Measurements from ENCODE around the gene TCEA3. TPM values are rescaled to one million over a fixed set of nuclear protein-coding genes. Genes with fewer than 3 reads are reported as not detected.

Gene TCEA3
- total and polyA plus RNA-seq, 4 experiments from 2014 or later = 22.7 to 30.8 (median 28.3) TPM

- H3K27me3 ChIP-seq (ENCODE audit: insufficient read depth, low read length) = no peaks in the 10 kb centered on the region
- DNase-seq = no peak
- H3K27me3 Mint-ChIP-seq = peaks cover 5 to 6% of the 10 kb centered on the region in 2 donors
- H3K36me3 Mint-ChIP-seq = no peaks in the 10 kb centered on the region
- ChIA-PET CTCF (ENCODE audit: partially characterized antibody) (interaction anchor here (1.2 to 2.1 kb wide), 3 partner anchors 30 to 282 kb away, joined by 3 to 7 read pairs (median 3); no protein-coding TSS in a partner anchor), POLR2A (ENCODE audit: partially characterized antibody) (no interaction called here)
- H3K9me3 Mint-ChIP-seq = no peaks in the 10 kb centered on the region
- H3K4me3 ChIP-seq (ENCODE audit: low read length in 2 of 2) = no peak overlapping the region
- H3K36me3 ChIP-seq (ENCODE audit: insufficient read depth, low read length) = no peaks in the 10 kb centered on the region
- H3K4me3 Mint-ChIP-seq = no peak overlapping the region
- no peaks in the 10 kb centered on the region for H3K4me1 Mint-ChIP-seq
- H3K9me3 ChIP-seq (ENCODE audit: control insufficient read depth in 1 of 2, low read length in 2 of 2) = no peaks in the 10 kb centered on the region
- intact Hi-C loops (cut with micrococcal nuclease) = no loop called here
- no peaks in the 10 kb centered on the region for H3K4me1 ChIP-seq (ENCODE audit: insufficient read depth, low read length)
- H3K27ac ChIP-seq (ENCODE audit: low read depth, low read length) = no peak overlapping the region
- no peak overlapping the region for H3K27ac Mint-ChIP-seq
Measured at GRCh38 chr1:23466423-23466989, 42.0 kb upstream of the TCEA3 start.

- H3K4me1 Mint-ChIP-seq = peaks cover 0 to 5% (median 1%) of the 10 kb centered on the region in 4 donors
- Histone ChIP-seq H3K4me3 (ENCODE audit: low read length in 2 of 2) (no peak overlapping the region), H3K27me3 (ENCODE audit: insufficient read depth, low read length) (no peaks in the 10 kb centered on the region), H3K27ac (ENCODE audit: low read depth, low read length) (no peak overlapping the region), H3K4me1 (ENCODE audit: insufficient read depth, low read length) (no peaks in the 10 kb centered on the region), H3K36me3 (ENCODE audit: insufficient read depth, low read length) (no peaks in the 10 kb centered on the region), H3K9me3 (ENCODE audit: control insufficient read depth in 1 of 2, low read length in 2 of 2) (no peaks in the 10 kb centered on the region)
- H3K36me3 Mint-ChIP-seq = no peaks in the 10 kb centered on the region
- no peak overlapping the region for H3K4me3 Mint-ChIP-seq
- intact Hi-C loops (cut with micrococcal nuclease) = no loop called here
- H3K27ac Mint-ChIP-seq = no peak overlapping the region
- H3K9me3 Mint-ChIP-seq = no peaks in the 10 kb centered on the region
- DNase-seq = no peak
- CTCF ChIA-PET (ENCODE audit: partially characterized antibody) = no interaction called here
- peaks cover 7 to 20% of the 10 kb centered on the region in 2 donors for H3K27me3 Mint-ChIP-seq
- POLR2A ChIA-PET (ENCODE audit: partially characterized antibody) = no interaction called here
Measured at GRCh38 chr1:23463286-23463685, 38.7 kb upstream of the TCEA3 start.

- intact Hi-C loops (cut with micrococcal nuclease) = no loop called here
- H3K4me1 ChIP-seq (ENCODE audit: insufficient read depth, low read length) = no peaks in the 10 kb centered on the region
- Mint-ChIP-seq H3K4me1 (peaks cover 0 to 5% (median 1%) of the 10 kb centered on the region in 4 donors), H3K9me3 (no peaks in the 10 kb centered on the region), H3K4me3 (no peak overlapping the region), H3K27me3 (peaks cover 8 to 20% of the 10 kb centered on the region in 2 donors), H3K27ac (no peak overlapping the region), H3K36me3 (no peaks in the 10 kb centered on the region)
- DNase-seq = no peak
- ChIA-PET POLR2A (ENCODE audit: partially characterized antibody) (no interaction called here), CTCF (ENCODE audit: partially characterized antibody) (no interaction called here)
- no peak overlapping the region for H3K27ac ChIP-seq (ENCODE audit: low read depth, low read length)
- H3K36me3 ChIP-seq (ENCODE audit: insufficient read depth, low read length) = no peaks in the 10 kb centered on the region
- H3K9me3 ChIP-seq (ENCODE audit: control insufficient read depth in 1 of 2, low read length in 2 of 2) = no peaks in the 10 kb centered on the region
- no peak overlapping the region for H3K4me3 ChIP-seq (ENCODE audit: low read length in 2 of 2)
- no peaks in the 10 kb centered on the region for H3K27me3 ChIP-seq (ENCODE audit: insufficient read depth, low read length)
Measured at GRCh38 chr1:23462766-23463165, 38.2 kb upstream of the TCEA3 start.

- H3K27me3 Mint-ChIP-seq = peaks cover 10 to 22% of the 10 kb centered on the region in 2 donors
- no peaks in the 10 kb centered on the region for H3K36me3 ChIP-seq (ENCODE audit: insufficient read depth, low read length)
- no peak overlapping the region for H3K4me3 ChIP-seq (ENCODE audit: low read length in 2 of 2)
- no peak overlapping the region for H3K4me3 Mint-ChIP-seq
- H3K4me1 ChIP-seq (ENCODE audit: insufficient read depth, low read length) = no peaks in the 10 kb centered on the region
- H3K4me1 Mint-ChIP-seq = peaks cover 0 to 10% (median 5%) of the 10 kb centered on the region in 4 donors
- intact Hi-C loops (cut with micrococcal nuclease) = no loop called here
- no peak overlapping the region for H3K27ac ChIP-seq (ENCODE audit: low read depth, low read length)
- no peak overlapping the region for H3K27ac Mint-ChIP-seq
- ChIA-PET CTCF (ENCODE audit: partially characterized antibody) (no interaction called here), POLR2A (ENCODE audit: partially characterized antibody) (no interaction called here)
- H3K36me3 Mint-ChIP-seq = no peaks in the 10 kb centered on the region
- H3K9me3 ChIP-seq (ENCODE audit: control insufficient read depth in 1 of 2, low read length in 2 of 2) = no peaks in the 10 kb centered on the region
- no peaks in the 10 kb centered on the region for H3K9me3 Mint-ChIP-seq
- H3K27me3 ChIP-seq (ENCODE audit: insufficient read depth, low read length) = no peaks in the 10 kb centered on the region
- no peak for DNase-seq
Measured at GRCh38 chr1:23461050-23461449, 36.5 kb upstream of the TCEA3 start.

- ChIA-PET CTCF (ENCODE audit: partially characterized antibody) (no interaction called here), POLR2A (ENCODE audit: partially characterized antibody) (no interaction called here)
- DNase-seq = no peak
Measured at GRCh38 chr1:23460519-23460918, 36.0 kb upstream of the TCEA3 start.

GRCh38 chr1:23459338-23459757 is 34.8 kb upstream of the TCEA3 start:
- Mint-ChIP-seq H3K9me3 (no peaks in the 10 kb centered on the region), H3K27ac (no peak overlapping the region), H3K36me3 (no peaks in the 10 kb centered on the region), H3K4me1 (peaks cover 0 to 10% (median 5%) of the 10 kb centered on the region in 4 donors), H3K27me3 (peaks cover 10 to 24% of the 10 kb centered on the region in 2 donors), H3K4me3 (no peak overlapping the region)
- Histone ChIP-seq H3K4me3 (ENCODE audit: low read length in 2 of 2) (no peak overlapping the region), H3K9me3 (ENCODE audit: control insufficient read depth in 1 of 2, low read length in 2 of 2) (no peaks in the 10 kb centered on the region), H3K36me3 (ENCODE audit: insufficient read depth, low read length) (no peaks in the 10 kb centered on the region), H3K4me1 (ENCODE audit: insufficient read depth, low read length) (no peaks in the 10 kb centered on the region), H3K27ac (ENCODE audit: low read depth, low read length) (no peak overlapping the region), H3K27me3 (ENCODE audit: insufficient read depth, low read length) (no peaks in the 10 kb centered on the region)
- DNase-seq = no peak
- intact Hi-C loops (cut with micrococcal nuclease) = no loop called here
- POLR2A ChIA-PET (ENCODE audit: partially characterized antibody) = no interaction called here
- CTCF ChIA-PET (ENCODE audit: partially characterized antibody) = interaction anchor here (0.7 to 1.5 kb wide), 2 partner anchors 37 to 56 kb away, joined by 3 read pairs; no protein-coding TSS in a partner anchor

More at GRCh38 chr1:23460519-23460918, 36.0 kb upstream of the TCEA3 start:
- intact Hi-C loops (cut with micrococcal nuclease) = no loop called here
- no peak overlapping the region for H3K27ac ChIP-seq (ENCODE audit: low read depth, low read length)
- Mint-ChIP-seq H3K27me3 (peaks cover 10 to 23% of the 10 kb centered on the region in 2 donors), H3K36me3 (no peaks in the 10 kb centered on the region), H3K4me1 (peaks cover 0 to 10% (median 5%) of the 10 kb centered on the region in 4 donors), H3K9me3 (no peaks in the 10 kb centered on the region), H3K4me3 (no peak overlapping the region), H3K27ac (no peak overlapping the region)
- H3K4me1 ChIP-seq (ENCODE audit: insufficient read depth, low read length) = no peaks in the 10 kb centered on the region
- H3K27me3 ChIP-seq (ENCODE audit: insufficient read depth, low read length) = no peaks in the 10 kb centered on the region
- no peak overlapping the region for H3K4me3 ChIP-seq (ENCODE audit: low read length in 2 of 2)
- no peaks in the 10 kb centered on the region for H3K36me3 ChIP-seq (ENCODE audit: insufficient read depth, low read length)
- H3K9me3 ChIP-seq (ENCODE audit: control insufficient read depth in 1 of 2, low read length in 2 of 2) = no peaks in the 10 kb centered on the region

- ChIA-PET CTCF (ENCODE audit: partially characterized antibody) (no interaction called here), POLR2A (ENCODE audit: partially characterized antibody) (no interaction called here)
Measured at GRCh38 chr1:23456226-23456625, 31.7 kb upstream of the TCEA3 start.

More at GRCh38 chr1:23456226-23456625, 31.7 kb upstream of the TCEA3 start:
- DNase-seq = no peak
- no peaks in the 10 kb centered on the region for H3K27me3 ChIP-seq (ENCODE audit: insufficient read depth, low read length)
- no peak overlapping the region for H3K4me3 Mint-ChIP-seq
- no peaks in the 10 kb centered on the region for H3K36me3 ChIP-seq (ENCODE audit: insufficient read depth, low read length)
- intact Hi-C loops (cut with micrococcal nuclease) = no loop called here
- peaks cover 16 to 29% (median 21%) of the 10 kb centered on the region in 4 donors for H3K4me1 Mint-ChIP-seq
- peak overlapping the region in 1 of 7 donors; percentile 48 for H3K27ac Mint-ChIP-seq
- no peak overlapping the region for H3K27ac ChIP-seq (ENCODE audit: low read depth, low read length)
- no peaks in the 10 kb centered on the region for H3K9me3 Mint-ChIP-seq
- H3K27me3 Mint-ChIP-seq = peaks cover 5 to 18% of the 10 kb centered on the region in 2 donors
- peaks cover 18% of the 10 kb centered on the region for H3K4me1 ChIP-seq (ENCODE audit: insufficient read depth, low read length)
- no peaks in the 10 kb centered on the region for H3K9me3 ChIP-seq (ENCODE audit: control insufficient read depth in 1 of 2, low read length in 2 of 2)
- no peaks in the 10 kb centered on the region for H3K36me3 Mint-ChIP-seq
- no peak overlapping the region for H3K4me3 ChIP-seq (ENCODE audit: low read length in 2 of 2)
